HUES64 (cell line): ENCODE results near the gene CDYL2.

Experiments used
- H3K27ac ChIP-seq: 2 replicates; pipeline ENCODE4 v1.7.0; 2013; ENCODE audit warnings: low read depth, low read length, inconsistent platforms
- H3K27me3 ChIP-seq: 2 replicates; pipeline ENCODE4 v1.6.1; 2013; ENCODE audit warnings: mild to moderate bottlenecking, low read length; ENCODE audit not compliant: insufficient read depth
- H3K36me3 ChIP-seq: 2 replicates; pipeline ENCODE4 v1.6.1; 2013; ENCODE audit warnings: mild to moderate bottlenecking, low read length; ENCODE audit not compliant: insufficient read depth
- H3K4me1 ChIP-seq: 2 replicates; pipeline ENCODE4 v1.6.1; 2013; ENCODE audit warnings: mild to moderate bottlenecking, low read length, moderate library complexity; ENCODE audit not compliant: insufficient read depth
- H3K4me3 ChIP-seq: 2 replicates; pipeline ENCODE4 v1.5.1; 2013; ENCODE audit warnings: mild to moderate bottlenecking, low read length, moderate library complexity
- H3K9ac ChIP-seq: 2 replicates; pipeline ENCODE4 v1.6.1; 2013; ENCODE audit warnings: mild to moderate bottlenecking, low read depth, low read length
- H3K9me3 ChIP-seq: 2 replicates; pipeline ENCODE4 v1.6.1; 2013; ENCODE audit warnings: low read depth, low read length; ENCODE audit not compliant: insufficient read depth
- WGBS: fragments of 150-250, 120-280 bp; methylation state at CpG from one replicate; pipeline ENCODE4 v1.1.7; 2013; ENCODE audit warnings: missing lambda C conversion rate; 5-methylcytosine and 5-hydroxymethylcytosine counted together

CDYL2 gene

DNA sequence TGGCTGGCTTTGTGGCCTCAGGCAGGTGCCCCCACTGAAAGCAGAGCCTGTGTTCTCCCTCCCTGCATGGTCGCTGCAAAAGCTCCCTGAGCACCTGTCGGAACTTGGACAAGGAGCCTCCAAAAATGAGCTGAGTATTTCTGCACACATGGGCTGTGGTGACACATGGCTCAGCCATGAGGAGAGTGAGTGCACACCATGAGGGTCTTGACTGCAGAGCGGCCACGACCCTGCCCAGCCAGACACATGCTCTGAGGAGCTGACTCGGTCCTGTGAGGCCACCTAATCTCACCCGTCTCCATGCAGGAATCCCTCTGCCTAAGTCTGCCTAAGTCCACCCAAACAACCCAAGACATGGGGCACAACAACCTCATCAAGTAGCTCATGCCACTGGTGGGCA is 134.7 kb downstream of the CDYL2 start:
- H3K9ac ChIP-seq = no peak overlapping the region
- H3K27me3 ChIP-seq = peaks cover 8% of the 10 kb centered on the region; the same call in 1 of the 2 replicates
- no peaks in the 10 kb centered on the region for H3K36me3 ChIP-seq
- no peak overlapping the region for H3K27ac ChIP-seq
- 93% methylated on average over 6 of the region's 6 CpGs for WGBS
- no peaks in the 10 kb centered on the region for H3K9me3 ChIP-seq
- no peak overlapping the region for H3K4me3 ChIP-seq
- H3K4me1 ChIP-seq = peaks cover 25% of the 10 kb centered on the region

DNA sequence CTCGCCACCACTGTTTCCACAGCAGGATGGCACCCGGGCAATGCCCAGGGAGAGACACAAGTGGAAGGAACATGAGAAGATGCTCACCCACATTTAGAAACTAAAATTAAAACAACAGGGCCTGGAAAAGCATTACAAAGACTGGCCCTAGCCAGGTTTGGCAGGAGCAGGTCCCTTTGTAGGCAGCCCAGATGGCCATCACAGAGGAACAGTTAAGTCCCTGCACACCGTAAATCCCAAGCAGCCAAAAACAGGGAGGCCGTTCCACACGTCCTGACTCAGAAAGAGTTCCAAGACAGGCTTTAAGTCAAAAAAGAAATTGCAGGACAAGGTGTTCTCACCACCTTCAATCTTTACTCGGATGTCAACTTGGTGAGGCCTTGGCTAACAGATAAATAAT is 136.5 kb downstream of the CDYL2 start:
- Histone ChIP-seq H3K27me3 (peaks cover 8% of the 10 kb centered on the region; the same call in 1 of the 2 replicates), H3K9ac (no peak overlapping the region), H3K4me1 (peaks cover 25% of the 10 kb centered on the region), H3K9me3 (no peaks in the 10 kb centered on the region), H3K27ac (no peak overlapping the region), H3K4me3 (no peak overlapping the region), H3K36me3 (no peaks in the 10 kb centered on the region)
- 97% methylated on average over 6 of the region's 6 CpGs for WGBS

DNA sequence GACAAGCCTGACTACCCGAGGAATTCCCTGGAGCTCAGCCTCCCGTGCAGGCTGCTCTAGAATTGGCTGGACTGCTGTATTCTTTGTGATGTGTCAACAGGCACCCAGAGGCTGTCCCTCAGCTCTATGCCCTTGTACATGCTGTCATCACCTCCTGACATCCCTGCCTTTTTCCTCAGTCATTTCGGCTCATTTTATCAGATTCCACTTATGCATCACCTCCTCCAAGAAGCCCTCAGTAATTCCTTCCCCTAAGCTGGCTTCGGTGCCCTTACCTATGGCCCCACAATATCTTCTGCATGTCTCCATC is 137.2 kb downstream of the CDYL2 start:
- Histone ChIP-seq H3K27me3 (peaks cover 8% of the 10 kb centered on the region; the same call in 1 of the 2 replicates), H3K4me1 (peaks cover 25% of the 10 kb centered on the region), H3K27ac (no peak overlapping the region), H3K9ac (no peak overlapping the region), H3K9me3 (no peaks in the 10 kb centered on the region), H3K4me3 (no peak overlapping the region), H3K36me3 (no peaks in the 10 kb centered on the region)
- 61% methylated on average over 4 of the region's 4 CpGs for WGBS

DNA sequence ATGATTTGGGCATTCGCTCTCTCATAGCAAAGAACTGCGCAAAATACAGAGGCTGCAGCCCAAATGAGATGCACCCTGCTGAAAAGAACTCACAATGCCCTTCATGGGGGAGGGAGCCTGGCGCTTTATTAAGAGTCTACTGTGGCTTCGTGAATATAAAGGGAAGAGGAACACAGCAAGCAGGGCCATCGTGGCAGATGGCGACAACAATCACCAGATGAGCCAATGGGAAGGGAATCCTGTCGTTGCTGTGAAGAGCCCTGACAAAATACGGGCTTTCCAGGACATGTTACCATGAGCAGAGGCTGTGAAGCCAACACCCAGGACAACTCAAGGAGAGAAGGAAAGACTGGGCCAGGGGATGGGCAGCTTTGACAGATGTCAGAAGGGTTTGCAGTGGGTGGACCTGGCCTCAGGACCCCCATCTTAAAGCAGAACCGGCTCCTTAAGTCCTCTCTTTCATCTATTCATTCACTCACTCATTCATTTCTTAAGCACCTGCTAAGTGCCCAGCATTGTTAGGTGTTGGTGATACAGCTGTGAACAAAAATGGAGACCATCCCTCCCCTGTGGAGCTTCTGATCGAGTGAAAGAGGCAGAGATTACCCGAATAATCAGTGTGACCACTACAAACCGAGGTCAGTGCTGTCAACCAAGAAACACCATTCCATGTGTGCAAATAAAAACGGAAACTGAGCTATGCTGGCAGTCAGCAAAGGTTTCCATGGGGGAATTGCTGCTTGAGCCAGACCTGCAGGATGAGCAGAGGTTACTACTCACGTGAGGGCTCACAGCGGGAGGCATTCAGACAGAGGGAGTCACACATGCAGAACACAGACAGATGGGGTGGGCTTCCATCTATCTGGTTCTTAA is 137.8 kb downstream of the CDYL2 start:
- Histone ChIP-seq H3K9me3 (no peaks in the 10 kb centered on the region), H3K27ac (no peak overlapping the region), H3K27me3 (peaks cover 8% of the 10 kb centered on the region; the same call in 1 of the 2 replicates), H3K36me3 (no peaks in the 10 kb centered on the region), H3K9ac (no peak overlapping the region), H3K4me3 (no peak overlapping the region), H3K4me1 (peaks cover 22% of the 10 kb centered on the region)
- 46% methylated on average over 15 of the region's 15 CpGs for WGBS

DNA sequence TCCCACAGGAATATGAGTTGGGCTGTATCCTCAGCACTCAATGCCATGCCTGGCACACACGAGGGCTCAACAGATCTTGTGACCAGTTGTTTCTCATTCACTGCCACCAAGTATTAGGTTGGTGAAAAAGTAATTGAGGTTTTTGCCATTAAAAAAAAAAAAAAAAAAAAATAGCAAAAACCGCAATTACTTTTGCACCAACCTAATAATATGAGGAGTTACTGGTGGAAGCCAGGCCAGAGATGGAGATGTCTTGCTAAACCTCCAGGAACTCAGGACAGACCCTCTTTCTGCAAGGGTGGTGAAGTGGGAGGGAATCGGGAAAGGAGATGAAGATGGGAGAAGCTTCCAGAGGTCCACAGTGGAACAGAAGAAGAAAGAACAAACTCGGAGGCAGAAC is 139.0 kb downstream of the CDYL2 start:
- Histone ChIP-seq H3K27ac (no peak overlapping the region), H3K9ac (no peak overlapping the region), H3K4me3 (no peak overlapping the region), H3K27me3 (peaks cover 8% of the 10 kb centered on the region; the same call in 1 of the 2 replicates), H3K36me3 (no peaks in the 10 kb centered on the region), H3K4me1 (peaks cover 17% of the 10 kb centered on the region), H3K9me3 (0 out of 2 replicates have a peak, but pooled peaks cover 6% of the 10 kb centered on the region)
- 94% methylated on average over 3 of the region's 4 CpGs for WGBS

DNA sequence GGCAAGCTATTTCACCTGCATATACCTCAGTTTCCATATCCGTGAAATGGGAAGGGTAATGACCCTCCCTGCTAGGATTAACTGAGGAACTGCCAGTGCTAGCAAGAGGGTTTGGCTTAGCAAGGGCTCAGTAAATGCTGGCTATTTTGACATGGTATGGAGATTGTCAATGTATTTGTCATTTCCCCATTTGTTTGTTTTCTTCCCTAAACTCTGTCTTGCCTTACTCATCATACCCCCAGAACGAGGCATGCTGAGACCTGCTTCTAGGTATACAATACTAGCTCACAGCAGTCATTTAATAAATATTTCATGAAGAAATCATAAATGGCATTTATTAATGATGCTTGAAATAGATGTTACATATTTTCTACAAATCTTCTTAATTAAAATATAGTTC is 139.6 kb downstream of the CDYL2 start:
- WGBS = 82% methylated on average over 2 of the region's 2 CpGs
- H3K9me3 ChIP-seq = peaks cover 9% of the 10 kb centered on the region; the same call in 1 of the 2 replicates

DNA sequence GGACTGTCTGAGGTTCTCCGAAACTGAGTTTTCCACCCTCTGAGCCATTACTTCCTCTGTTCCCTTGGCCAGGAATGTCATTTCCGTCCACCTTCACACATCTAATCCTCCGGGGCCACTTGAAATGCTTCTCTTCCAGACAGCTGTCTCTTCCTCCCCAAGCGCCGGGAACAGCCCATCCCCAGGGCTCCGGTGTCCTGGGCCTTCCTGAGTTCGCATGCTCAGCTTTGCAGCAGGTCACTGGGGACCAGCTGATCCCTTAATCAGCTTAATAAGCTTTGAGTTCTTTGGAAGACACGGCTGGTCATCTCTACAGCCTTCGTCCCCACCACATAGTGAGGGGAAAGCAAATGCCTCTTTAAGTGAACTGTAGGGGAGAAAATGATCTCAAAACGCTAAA is 140.2 kb downstream of the CDYL2 start:
- 86% methylated on average over 9 of the region's 10 CpGs for WGBS

More for the DNA sequence above, 139.6 kb downstream of the CDYL2 start:
- Histone ChIP-seq H3K4me1 (peaks cover 17% of the 10 kb centered on the region), H3K27me3 (peaks cover 8% of the 10 kb centered on the region; the same call in 1 of the 2 replicates), H3K9ac (no peak overlapping the region), H3K27ac (no peak overlapping the region), H3K36me3 (no peaks in the 10 kb centered on the region), H3K4me3 (no peak overlapping the region)

DNA sequence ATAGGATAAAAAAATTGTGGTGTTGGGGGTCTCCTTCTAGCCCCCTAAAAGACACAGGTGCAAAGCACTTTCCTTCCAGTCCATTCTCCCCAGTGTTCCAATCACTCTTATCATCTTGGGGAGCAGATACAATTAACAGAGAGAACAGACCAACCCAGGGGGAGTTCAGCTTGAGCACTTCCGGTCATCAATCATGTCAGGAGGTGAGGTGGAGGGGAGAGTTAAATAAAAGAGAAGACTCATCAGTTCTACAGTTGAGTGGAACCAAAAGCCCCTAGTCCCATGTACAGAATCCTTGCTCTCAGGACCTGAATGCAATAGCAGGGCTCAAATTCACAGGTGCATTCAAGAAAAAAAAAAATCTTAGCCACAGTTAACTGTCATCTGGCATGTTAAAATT is 141.3 kb downstream of the CDYL2 start:
- Histone ChIP-seq H3K27me3 (peaks cover 8% of the 10 kb centered on the region; the same call in 1 of the 2 replicates), H3K9ac (no peak overlapping the region), H3K4me1 (peaks cover 17% of the 10 kb centered on the region), H3K36me3 (no peaks in the 10 kb centered on the region), H3K9me3 (peaks cover 12% of the 10 kb centered on the region; the same call in 1 of the 2 replicates), H3K4me3 (no peak overlapping the region), H3K27ac (no peak overlapping the region)
- WGBS = 92% methylated on average over 1 of the region's 1 CpG

More for the DNA sequence above, 140.2 kb downstream of the CDYL2 start:
- H3K27me3 ChIP-seq = peaks cover 8% of the 10 kb centered on the region; the same call in 1 of the 2 replicates
- H3K4me1 ChIP-seq = peaks cover 17% of the 10 kb centered on the region
- peaks cover 12% of the 10 kb centered on the region; the same call in 1 of the 2 replicates for H3K9me3 ChIP-seq
- H3K27ac ChIP-seq = no peak overlapping the region
- H3K36me3 ChIP-seq = no peaks in the 10 kb centered on the region
- H3K9ac ChIP-seq = no peak overlapping the region
- H3K4me3 ChIP-seq = no peak overlapping the region

DNA sequence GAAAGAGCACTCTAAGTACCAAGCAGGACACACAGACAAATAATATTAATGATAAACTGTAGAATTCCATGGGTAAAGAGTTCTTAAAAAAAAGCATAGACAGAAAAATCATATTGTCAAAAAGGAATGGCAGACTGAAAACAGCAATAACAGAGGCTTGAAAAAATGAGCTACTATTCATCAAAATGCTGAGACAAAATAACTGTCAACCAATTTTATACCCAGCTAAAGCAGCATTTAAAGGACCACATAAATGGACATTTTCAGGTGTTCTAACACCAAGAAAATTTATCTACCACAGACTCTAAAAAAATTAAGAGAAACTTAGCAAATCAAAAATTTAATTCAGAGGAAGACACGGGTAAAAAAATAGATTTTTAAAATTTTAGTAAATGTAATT is 144.5 kb downstream of the CDYL2 start:
- H3K9ac ChIP-seq = no peak overlapping the region
- H3K9me3 ChIP-seq = peaks cover 12% of the 10 kb centered on the region; the same call in 1 of the 2 replicates
- no peaks in the 10 kb centered on the region for H3K36me3 ChIP-seq
- no peak overlapping the region for H3K4me3 ChIP-seq
- H3K4me1 ChIP-seq = peaks cover 2% of the 10 kb centered on the region; the same call in 1 of the 2 replicates
- WGBS = 82% methylated on average over 1 of the region's 1 CpG
- no peaks in the 10 kb centered on the region for H3K27me3 ChIP-seq
- no peak overlapping the region for H3K27ac ChIP-seq

DNA sequence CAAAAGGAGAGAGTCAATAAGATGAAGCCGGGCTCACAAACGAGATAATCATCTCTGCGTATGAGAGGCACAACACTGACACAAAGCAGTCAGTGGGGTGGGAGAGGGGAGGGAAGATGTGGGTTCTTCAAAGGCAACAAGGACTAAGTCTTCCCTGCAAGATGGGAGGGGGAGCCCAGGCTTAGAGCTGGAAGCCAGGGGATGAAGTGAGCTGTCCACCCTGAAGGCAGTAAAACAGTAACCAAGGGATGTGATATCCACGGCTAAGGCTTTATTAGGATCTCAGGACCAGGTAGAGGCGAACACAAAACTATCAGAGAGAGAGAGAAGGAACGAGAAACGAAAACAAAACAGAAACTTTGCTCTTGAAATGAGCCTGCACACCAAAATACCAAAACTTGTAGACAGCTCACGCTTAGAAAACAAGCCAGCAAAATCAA is 147.7 kb downstream of the CDYL2 start:
- no peaks in the 10 kb centered on the region for H3K36me3 ChIP-seq
- no peak overlapping the region for H3K9ac ChIP-seq
- H3K27me3 ChIP-seq = no peaks in the 10 kb centered on the region
- WGBS = 80% methylated on average over 8 of the region's 8 CpGs
- peaks cover 12% of the 10 kb centered on the region; the same call in 1 of the 2 replicates for H3K9me3 ChIP-seq
- H3K4me3 ChIP-seq = no peak overlapping the region
- H3K4me1 ChIP-seq = peaks cover 2% of the 10 kb centered on the region; the same call in 1 of the 2 replicates
- H3K27ac ChIP-seq = no peak overlapping the region

DNA sequence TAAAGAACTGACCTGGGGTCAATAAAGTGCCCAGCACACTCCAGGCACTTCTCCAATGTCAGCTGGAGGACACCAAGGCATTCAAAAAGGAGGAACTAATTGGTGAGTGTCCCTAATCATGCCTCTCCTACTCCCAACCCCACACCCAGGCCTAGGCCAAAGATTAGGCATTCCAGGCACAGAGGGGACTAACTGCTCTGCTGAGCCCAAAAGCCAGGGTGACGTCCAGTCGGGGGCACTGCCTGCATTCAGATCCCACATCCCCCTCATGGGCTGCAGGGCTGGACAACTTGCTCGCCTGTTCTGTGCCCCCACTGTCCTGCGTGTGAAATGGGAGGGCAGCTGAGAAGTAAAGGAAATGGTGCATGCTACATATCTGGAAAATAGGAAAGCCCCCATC is 148.2 kb downstream of the CDYL2 start:
- H3K4me1 ChIP-seq = peaks cover 2% of the 10 kb centered on the region; the same call in 1 of the 2 replicates
- 87% methylated on average over 3 of the region's 4 CpGs for WGBS
- no peak overlapping the region for H3K9ac ChIP-seq
- H3K27ac ChIP-seq = no peak overlapping the region
- H3K9me3 ChIP-seq = peaks cover 12% of the 10 kb centered on the region; the same call in 1 of the 2 replicates
- no peak overlapping the region for H3K4me3 ChIP-seq
- H3K27me3 ChIP-seq = no peaks in the 10 kb centered on the region
- H3K36me3 ChIP-seq = no peaks in the 10 kb centered on the region
